H1 (cell line): Measurements from ENCODE around the gene SHANK2. TPM values are rescaled to one million over a fixed set of nuclear protein-coding genes. Genes with fewer than 3 reads are reported as not detected.

Experiments used
- CTCF ChIA-PET: fragments of 300-600 bp; sonication (Branson Sonifier 250); formaldehyde crosslinking; loops from one replicate; lab custom pipeline; 2021; ENCODE audit not compliant: partially characterized antibody; lab: Charles Lee
- POLR2A ChIA-PET: fragments of 300-600 bp; sonication (Branson Sonifier 250); formaldehyde crosslinking; loops from one replicate; lab custom pipeline; 2021; ENCODE audit warnings: inconsistent platforms; ENCODE audit not compliant: partially characterized antibody; lab: Charles Lee
- DNase-seq, 2 experiments: peaks; one replicate each; pipeline versions ENCODE4 v3.0.0 to v3.0.0-alpha.2; 2010 to 2022; ENCODE audit warnings: low spot score in 2 of 2, low read depth in 1 of 2, mixed read lengths in 1 of 2
- FAIRE-seq: peaks from 2 replicates; lab custom pipeline; 2011; peaks lifted over from hg19 to GRCh38; lab: Jason Lieb, UNC
- H2AFZ ChIP-seq: 2 replicates; pipeline ENCODE4 v1.8.1; 2012; ENCODE audit warnings: low read length, inconsistent platforms
- H2AK5ac ChIP-seq: 2 replicates; pipeline ENCODE4 v1.6.1; 2013; ENCODE audit warnings: low read depth, low read length
- H2BK120ac ChIP-seq: replicated peaks from 2 replicates; pipeline ENCODE3; 2013; ENCODE audit warnings: low read depth, low read length, inconsistent platforms
- H2BK12ac ChIP-seq: 2 replicates; pipeline ENCODE4 v1.6.1; 2013; ENCODE audit warnings: low read depth, low read length
- H2BK15ac ChIP-seq: 2 replicates; pipeline ENCODE4 v1.6.1; 2013; ENCODE audit warnings: low read length
- H2BK20ac ChIP-seq: 2 replicates; pipeline ENCODE4 v1.6.1; 2013; ENCODE audit warnings: low read length
- H2BK5ac ChIP-seq: 2 replicates; pipeline ENCODE4 v1.6.1; 2013; ENCODE audit warnings: low read depth, low read length
- H3K14ac ChIP-seq: 2 replicates; pipeline ENCODE4 v1.6.1; 2013; ENCODE audit warnings: inconsistent platforms; ENCODE audit not compliant: insufficient read length
- H3K18ac ChIP-seq: 2 replicates; pipeline ENCODE4 v1.6.1; 2013; ENCODE audit warnings: low read length; ENCODE audit errors: extremely low read depth
- H3K23ac ChIP-seq: 2 replicates; pipeline ENCODE4 v1.6.1; 2013; ENCODE audit warnings: inconsistent platforms; ENCODE audit not compliant: insufficient read length
- H3K23me2 ChIP-seq: 2 replicates; pipeline ENCODE4 v1.6.1; 2013; ENCODE audit warnings: low read depth, low read length
- H3K27ac ChIP-seq: 2 replicates; pipeline ENCODE4 v1.6.1; 2011; ENCODE audit warnings: low read depth, low read length, inconsistent platforms
- H3K27me3 ChIP-seq, 4 experiments: replicated peaks in 1 of 4; 1 replicate in 1 of 4; 2 replicates in 3 of 4; pipeline versions ENCODE4 v1.6.1 to v1.8.1; 2011 to 2013; ENCODE audit warnings: low read length in 3 of 4, mild to moderate bottlenecking in 3 of 4, inconsistent platforms in 2 of 4, mixed read lengths in 2 of 4, moderate library complexity in 1 of 4; ENCODE audit not compliant: control insufficient read depth in 3 of 4, insufficient read depth in 3 of 4; ENCODE audit errors: extremely low read depth in 1 of 4
- H3K36me3 ChIP-seq, 4 experiments: 2 replicates each; pipeline versions ENCODE4 v1.6.1 to v1.8.1; 2011 to 2013; ENCODE audit warnings: mild to moderate bottlenecking in 4 of 4, low read length in 3 of 4, moderate library complexity in 2 of 4, control low read depth in 1 of 4, inconsistent platforms in 1 of 4; ENCODE audit not compliant: insufficient read depth in 4 of 4, control insufficient read depth in 2 of 4
- H3K4ac ChIP-seq: replicated peaks from 2 replicates; pipeline ENCODE3; 2013; ENCODE audit warnings: low read length, low read depth, mixed read lengths, inconsistent platforms; ENCODE audit not compliant: insufficient read length
- H3K4me1 ChIP-seq, 4 experiments: replicated peaks in 1 of 4; 1 replicate in 1 of 4; 2 replicates in 3 of 4; pipeline versions ENCODE4 v1.6.1 to v1.8.1; 2011 to 2013; ENCODE audit warnings: low read length in 3 of 4, inconsistent platforms in 2 of 4, mixed read lengths in 1 of 4; ENCODE audit not compliant: insufficient read depth in 4 of 4, control insufficient read depth in 3 of 4
- H3K4me2 ChIP-seq, 2 experiments: 2 replicates each; pipeline versions ENCODE4 v1.6.1 to v1.8.1; 2011 to 2013; ENCODE audit warnings: low read depth in 2 of 2, low read length in 2 of 2, control low read depth in 1 of 2, inconsistent platforms in 1 of 2, mild to moderate bottlenecking in 1 of 2; ENCODE audit not compliant: insufficient read depth in 1 of 2
- H3K4me3 ChIP-seq, 4 experiments: fragments of 200-600, 300-600 bp in 1 of 4; sonication (generic), shearing (Covaris generic), sonication (Bioruptor Twin) in 1 of 4; 2 replicates each; pipeline versions ENCODE4 v1.5.1 to v1.8.1; 2011 to 2016; ENCODE audit warnings: low read length in 4 of 4, low read depth in 3 of 4, control low read depth in 2 of 4, inconsistent platforms in 2 of 4, mild to moderate bottlenecking in 2 of 4, mixed read lengths in 1 of 4, moderate library complexity in 1 of 4; ENCODE audit not compliant: insufficient read depth in 2 of 4; ENCODE audit errors: extremely low read depth in 1 of 4
- H3K56ac ChIP-seq: replicated peaks from 2 replicates; pipeline ENCODE3; 2013; ENCODE audit warnings: low read depth, mild to moderate bottlenecking, mixed read lengths, low read length, inconsistent platforms; ENCODE audit not compliant: insufficient read length
- H3K79me1 ChIP-seq: 2 replicates; pipeline ENCODE4 v1.6.1; 2013; ENCODE audit warnings: low read depth, low read length, control low read depth
- H3K79me2 ChIP-seq, 2 experiments: 2 replicates each; pipeline versions ENCODE4 v1.6.1 to v1.8.1; 2012 to 2013; ENCODE audit warnings: low read length in 2 of 2, mild to moderate bottlenecking in 2 of 2, inconsistent platforms in 1 of 2; ENCODE audit not compliant: insufficient read depth in 2 of 2, control insufficient read depth in 1 of 2
- H3K9ac ChIP-seq, 4 experiments: replicated peaks in 1 of 4; 1 replicate in 1 of 4; 2 replicates in 3 of 4; pipeline versions ENCODE4 v1.6.1 to v1.8.1; 2011 to 2013; ENCODE audit warnings: low read depth in 3 of 4, low read length in 3 of 4, control low read depth in 2 of 4, mild to moderate bottlenecking in 2 of 4, moderate library complexity in 2 of 4, inconsistent platforms in 1 of 4; ENCODE audit errors: extremely low read depth in 1 of 4
- H3K9me3 ChIP-seq, 2 experiments: 2 replicates each; pipeline versions ENCODE4 v1.6.1 to v1.8.1; 2012 to 2013; ENCODE audit warnings: mild to moderate bottlenecking in 2 of 2, moderate library complexity in 2 of 2, control low read depth in 1 of 2, inconsistent platforms in 1 of 2, low read depth in 1 of 2, low read length in 1 of 2, mixed read lengths in 1 of 2; ENCODE audit not compliant: insufficient read depth in 2 of 2
- H4K20me1 ChIP-seq, 2 experiments: replicated peaks in 1 of 2; 2 replicates each; pipeline versions ENCODE3 to v1.8.1; 2011 to 2013; ENCODE audit warnings: inconsistent platforms in 2 of 2, low read length in 2 of 2, mild to moderate bottlenecking in 1 of 2; ENCODE audit not compliant: insufficient read depth in 2 of 2, control insufficient read depth in 1 of 2
- H4K5ac ChIP-seq: 2 replicates; pipeline ENCODE4 v1.6.1; 2013; ENCODE audit warnings: low read length, low read depth, mixed read lengths, inconsistent platforms; ENCODE audit not compliant: insufficient read length
- H4K8ac ChIP-seq: 2 replicates; pipeline ENCODE4 v1.8.0; 2013; ENCODE audit warnings: mild to moderate bottlenecking, moderate library complexity, low read length, inconsistent platforms; ENCODE audit not compliant: insufficient read depth; ENCODE audit errors: extremely low read depth
- H4K91ac ChIP-seq: replicated peaks from 2 replicates; pipeline ENCODE3; 2013; ENCODE audit warnings: low read length, mixed read lengths, inconsistent platforms; ENCODE audit not compliant: insufficient read length
- HDAC6 ChIP-seq: IDR thresholded peaks from one replicate; pipeline ENCODE4 v1.7.1; 2012; ENCODE audit warnings: low read depth, mild to moderate bottlenecking, inconsistent platforms, low read length, moderate library complexity
- WGBS, 2 experiments: shearing (Covaris generic) in 1 of 2; methylation state at CpG; one replicate each; pipeline versions ENCODE4 v1.1.6 to v1.1.7; 2013 to 2015; ENCODE audit warnings: low lambda C conversion rate in 2 of 2, mixed read lengths in 2 of 2, inconsistent platforms in 1 of 2, low coverage in 1 of 2, missing lambda C conversion rate in 1 of 2; ENCODE audit not compliant: insufficient replicate concordance in 2 of 2, insufficient coverage in 1 of 2, insufficient read length in 1 of 2; ENCODE audit errors: extremely low coverage in 1 of 2, missing lambda C conversion rate in 1 of 2; 5-methylcytosine and 5-hydroxymethylcytosine counted together
- polyA plus RNA-seq, 7 experiments: library from polyadenylated mRNA; depleted of rRNA in 3 of 7; stranded (reverse) in 5 of 7; unstranded in 2 of 7; fragments of >200 nt in 5 of 7; fragments of 200-250 nt in 2 of 7; gene quantifications; 1 replicate in 5 of 7; 2 replicates in 1 of 7; 4 replicates in 1 of 7; pipeline versions ENCODE4 v1.2.1 to v1.2.3, GENCODE V29; 2011 to 2013; ENCODE audit warnings: missing spikeins in 2 of 7, mixed read lengths in 2 of 7
- total RNA-seq: library from RNA; stranded (reverse); fragmentation: NEBNext Ultra II Directional; extraction: Animal tissue kit (Norgen Biotek cat#: 25700); gene quantifications from 2 replicates; pipeline ENCODE4 v1.2.1, GENCODE V29; 2021

Gene SHANK2
- total and polyA plus RNA-seq, 2 of the 8 experiments (the other 6 are each of a cell fraction or from before 2014, with no cell fraction given), result 10.1 to 54.2 TPM

GRCh38 chr11:71222318-71223080 lies 29.9 kb downstream of the SHANK2 start:
- peaks cover 0 to 3% (median 1%) of the 10 kb centered on the region in 4 experiments; a peak in 3 of 7 replicates for H3K4me1 ChIP-seq
- H2BK120ac ChIP-seq, result no peak overlapping the region
- H4K8ac ChIP-seq, result no peak overlapping the region; the same call in 1 of the 2 replicates
- no peak overlapping the region for H3K4me2 ChIP-seq
- H4K20me1 ChIP-seq, result peaks cover 1 to 13% of the 10 kb centered on the region in 2 experiments
- ChIA-PET CTCF (interaction anchor here (0.6 to 1.0 kb wide), 2 partner anchors 11 to 33 kb away, joined by 3 to 4 read pairs; no protein-coding TSS in a partner anchor), POLR2A (interaction anchor here (0.6 to 1.3 kb wide), 4 partner anchors 15 to 85 kb away, joined by 3 to 5 read pairs (median 4); no protein-coding TSS in a partner anchor)
- H3K27me3 ChIP-seq, result no peaks in the 10 kb centered on the region
- H3K9ac ChIP-seq, result no peak overlapping the region
- no peak overlapping the region for H4K91ac ChIP-seq
- H3K27ac ChIP-seq, result no peak overlapping the region
- peaks cover 2 to 10% (median 5%) of the 10 kb centered on the region in 4 experiments; a peak in 3 of 8 replicates for H3K36me3 ChIP-seq
- H3K14ac ChIP-seq, result no peak overlapping the region
- H2BK5ac ChIP-seq, result peak overlapping the region; percentile 48; the same call in 1 of the 2 replicates
- no peak overlapping the region for H2BK20ac ChIP-seq
- H3K23me2 ChIP-seq, result no peaks in the 10 kb centered on the region
- H4K5ac ChIP-seq, result no peak overlapping the region
- no peak overlapping the region for H3K4me3 ChIP-seq
- no peak overlapping the region for H2BK12ac ChIP-seq
- H3K23ac ChIP-seq, result no peak overlapping the region
- no peak overlapping the region for H3K4ac ChIP-seq
- no peak for FAIRE-seq
- 91% methylated on average over 20 of the region's 22 CpGs; no CpG with 5 or more reads in 1 of the 2 experiments for WGBS, 2 experiments
- H2AK5ac ChIP-seq, result no peak overlapping the region
- H3K56ac ChIP-seq, result no peak overlapping the region
- TF ChIP-seq HDAC6, result no peak
- DNase-seq, result no peak
- H3K79me2 ChIP-seq, result peaks cover 3 to 68% of the 10 kb centered on the region in 2 experiments; a peak in 3 of 4 replicates
- H2BK15ac ChIP-seq, result no peak overlapping the region
- no peak overlapping the region for H3K18ac ChIP-seq
- no peak overlapping the region for H2AFZ ChIP-seq
- H3K9me3 ChIP-seq, result peaks cover 0 to 7% of the 10 kb centered on the region in 2 experiments; a peak in 2 of 4 replicates
- peaks cover 13% of the 10 kb centered on the region; the same call in 1 of the 2 replicates for H3K79me1 ChIP-seq
